Astrocyte (in vitro differentiated cells and primary cell): ENCODE measurements around the gene GDF7. TPM values are rescaled to one million over a fixed set of nuclear protein-coding genes. Genes with fewer than 3 reads are reported as not detected.
A peak's percentile ranks its signal among the peaks of the same experiment; 100 is the strongest.

Experiments
- DNase-seq: peaks from one replicate; pipeline ENCODE4 v3.0.0-alpha.2; 2010; ENCODE audit warnings: low read depth
- FAIRE-seq: peaks from 2 replicates; lab custom pipeline; 2011; peaks lifted over from hg19 to GRCh38; lab: Jason Lieb, UNC
- H2AFZ ChIP-seq: 2 replicates; pipeline ENCODE4 v1.6.0; 2012; ENCODE audit warnings: low read depth, low read length, inconsistent platforms
- H3K27ac ChIP-seq: 2 replicates; pipeline ENCODE4 v1.5.1; 2011; ENCODE audit warnings: low read depth, low read length, inconsistent platforms
- H3K27me3 ChIP-seq: 2 replicates; pipeline ENCODE4 v1.6.0; 2011; ENCODE audit warnings: low read length, inconsistent platforms; ENCODE audit not compliant: insufficient read depth
- H3K36me3 ChIP-seq: 2 replicates; pipeline ENCODE4 v1.5.1; 2011; ENCODE audit warnings: low read length, inconsistent platforms; ENCODE audit not compliant: insufficient read depth
- H3K4me1 ChIP-seq: 2 replicates; pipeline ENCODE4 v1.5.1; 2011; ENCODE audit warnings: low read length, inconsistent platforms; ENCODE audit not compliant: insufficient read depth
- H3K4me2 ChIP-seq: 2 replicates; pipeline ENCODE4 v1.6.0; 2012; ENCODE audit warnings: low read length, inconsistent platforms
- H3K4me3 ChIP-seq: 2 replicates; pipeline ENCODE4 v1.5.1; 2011; ENCODE audit warnings: low read depth, mild to moderate bottlenecking, low read length, inconsistent platforms; ENCODE audit not compliant: insufficient read depth
- H3K79me2 ChIP-seq: 2 replicates; pipeline ENCODE4 v1.6.0; 2012; ENCODE audit warnings: mild to moderate bottlenecking, low read length, inconsistent platforms; ENCODE audit not compliant: insufficient read depth
- H3K9ac ChIP-seq: 2 replicates; pipeline ENCODE4 v1.6.0; 2012; ENCODE audit warnings: mild to moderate bottlenecking, low read length, inconsistent platforms
- H3K9me3 ChIP-seq: 2 replicates; pipeline ENCODE4 v1.5.1; 2012; ENCODE audit warnings: low read depth, mild to moderate bottlenecking, low read length, inconsistent platforms; ENCODE audit not compliant: insufficient read depth
- H4K20me1 ChIP-seq: 2 replicates; pipeline ENCODE4 v1.6.0; 2012; ENCODE audit warnings: low read length, inconsistent platforms; ENCODE audit not compliant: insufficient read depth
- H3K27ac Mint-ChIP-seq: one replicate; pipeline ENCODE4 v1.8.0; 2021; ENCODE audit warnings: mild to moderate bottlenecking, mixed read lengths; ENCODE audit not compliant: unreplicated experiment
- H3K27me3 Mint-ChIP-seq: one replicate; pipeline ENCODE4 v1.8.0; 2021; ENCODE audit warnings: low read depth, mixed read lengths; ENCODE audit not compliant: unreplicated experiment
- H3K36me3 Mint-ChIP-seq: one replicate; pipeline ENCODE4 v1.8.0; 2021; ENCODE audit warnings: low read depth, mixed read lengths; ENCODE audit not compliant: unreplicated experiment
- H3K4me1 Mint-ChIP-seq: one replicate; pipeline ENCODE4 v1.8.0; 2021; ENCODE audit warnings: low read depth, mixed read lengths; ENCODE audit not compliant: unreplicated experiment
- H3K4me3 Mint-ChIP-seq: one replicate; pipeline ENCODE4 v1.8.0; 2021; ENCODE audit warnings: mild to moderate bottlenecking, moderate library complexity, mixed read lengths; ENCODE audit not compliant: unreplicated experiment
- H3K9me3 Mint-ChIP-seq: one replicate; pipeline ENCODE4 v1.8.0; 2021; ENCODE audit warnings: mild to moderate bottlenecking, mixed read lengths; ENCODE audit not compliant: unreplicated experiment
- EZH2 ChIP-seq: IDR thresholded peaks from 2 replicates; pipeline ENCODE4 v1.6.1; 2012; ENCODE audit warnings: mild to moderate bottlenecking, low read length, inconsistent platforms; ENCODE audit not compliant: insufficient read depth
- total RNA-seq: library from RNA; stranded (reverse); gene quantifications from 2 replicates; pipeline ENCODE4 v1.2.1, GENCODE V29; 2021
- TF ChIP-seq, protein P1 (sequence below): IDR thresholded peaks from 2 replicates; pipeline ENCODE4 v1.5.1; 2011; ENCODE audit warnings: low read depth, mild to moderate bottlenecking, inconsistent platforms, low read length, moderate library complexity; ENCODE audit not compliant: insufficient read depth

Gene GDF7
- total RNA-seq, 1 donor from 2014 or later, result 1.9 TPM

DNA sequence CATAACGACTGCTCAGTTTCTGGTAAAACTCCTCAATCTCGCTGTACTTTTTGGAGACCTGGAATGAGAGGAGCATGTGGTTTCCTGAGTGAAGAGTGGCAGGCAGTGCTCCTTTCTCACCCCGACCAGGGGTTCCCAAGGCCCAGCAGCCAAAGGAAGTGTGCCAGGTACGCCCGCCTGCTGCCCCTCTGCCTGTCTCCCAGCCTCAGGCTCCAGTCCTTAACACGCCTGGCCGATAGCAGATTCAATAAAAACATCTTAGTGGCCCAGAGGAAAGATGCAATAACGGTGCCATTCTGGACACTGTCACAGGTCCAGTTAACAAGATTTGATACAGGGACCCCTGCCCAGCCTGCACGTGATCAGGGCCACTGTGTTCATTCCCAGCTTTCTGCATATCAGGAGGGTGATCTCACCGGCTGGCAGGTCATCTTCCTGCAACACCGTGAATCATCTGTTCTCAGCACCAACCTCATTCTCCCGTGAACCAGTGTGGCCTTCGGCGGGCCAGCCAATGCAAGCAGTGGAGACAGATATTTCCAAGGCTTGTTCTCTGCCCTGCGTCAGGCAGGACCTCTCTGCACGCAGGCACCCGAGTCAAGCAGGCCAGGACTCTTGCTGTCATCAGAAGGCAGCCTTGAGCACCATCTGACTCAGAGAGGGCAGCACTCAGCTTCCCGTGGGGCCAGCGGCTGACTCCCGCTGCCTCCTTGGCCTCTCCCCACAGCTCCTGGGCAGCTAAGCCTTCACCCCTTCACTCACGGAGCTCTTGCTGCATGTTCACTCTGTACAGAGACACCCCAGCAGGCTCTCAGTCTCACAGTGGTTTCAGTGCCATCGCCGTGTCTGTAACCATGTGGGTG lies 25.6 kb upstream of the GDF7 start:
- H3K9ac ChIP-seq, result peak overlapping the region; percentile 71
- H3K36me3 ChIP-seq, result no peaks in the 10 kb centered on the region
- DNase-seq, result peak; percentile 87
- no peak overlapping the region for H3K4me3 ChIP-seq
- Mint-ChIP-seq H3K4me1 (peaks cover 14% of the 10 kb centered on the region), H3K9me3 (no peaks in the 10 kb centered on the region), H3K27ac (peak overlapping the region; percentile 77), H3K36me3 (peaks cover 7% of the 10 kb centered on the region), H3K27me3 (no peaks in the 10 kb centered on the region), H3K4me3 (peak overlapping the region; percentile 13)
- peaks cover 15% of the 10 kb centered on the region for H4K20me1 ChIP-seq
- H3K27ac ChIP-seq, result peak overlapping the region; percentile 53
- peaks cover 17% of the 10 kb centered on the region for H3K4me1 ChIP-seq
- FAIRE-seq, result peak; percentile 29
- no peaks in the 10 kb centered on the region for H3K79me2 ChIP-seq
- H2AFZ ChIP-seq, result no peak overlapping the region
- peak overlapping the region; percentile 4 for H3K4me2 ChIP-seq
- H3K9me3 ChIP-seq, result no peaks in the 10 kb centered on the region
- TF ChIP-seq EZH2, result no peak
- TF ChIP-seq, protein P1, sequence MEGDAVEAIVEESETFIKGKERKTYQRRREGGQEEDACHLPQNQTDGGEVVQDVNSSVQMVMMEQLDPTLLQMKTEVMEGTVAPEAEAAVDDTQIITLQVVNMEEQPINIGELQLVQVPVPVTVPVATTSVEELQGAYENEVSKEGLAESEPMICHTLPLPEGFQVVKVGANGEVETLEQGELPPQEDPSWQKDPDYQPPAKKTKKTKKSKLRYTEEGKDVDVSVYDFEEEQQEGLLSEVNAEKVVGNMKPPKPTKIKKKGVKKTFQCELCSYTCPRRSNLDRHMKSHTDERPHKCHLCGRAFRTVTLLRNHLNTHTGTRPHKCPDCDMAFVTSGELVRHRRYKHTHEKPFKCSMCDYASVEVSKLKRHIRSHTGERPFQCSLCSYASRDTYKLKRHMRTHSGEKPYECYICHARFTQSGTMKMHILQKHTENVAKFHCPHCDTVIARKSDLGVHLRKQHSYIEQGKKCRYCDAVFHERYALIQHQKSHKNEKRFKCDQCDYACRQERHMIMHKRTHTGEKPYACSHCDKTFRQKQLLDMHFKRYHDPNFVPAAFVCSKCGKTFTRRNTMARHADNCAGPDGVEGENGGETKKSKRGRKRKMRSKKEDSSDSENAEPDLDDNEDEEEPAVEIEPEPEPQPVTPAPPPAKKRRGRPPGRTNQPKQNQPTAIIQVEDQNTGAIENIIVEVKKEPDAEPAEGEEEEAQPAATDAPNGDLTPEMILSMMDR, result no peak
- no peaks in the 10 kb centered on the region for H3K27me3 ChIP-seq

DNA sequence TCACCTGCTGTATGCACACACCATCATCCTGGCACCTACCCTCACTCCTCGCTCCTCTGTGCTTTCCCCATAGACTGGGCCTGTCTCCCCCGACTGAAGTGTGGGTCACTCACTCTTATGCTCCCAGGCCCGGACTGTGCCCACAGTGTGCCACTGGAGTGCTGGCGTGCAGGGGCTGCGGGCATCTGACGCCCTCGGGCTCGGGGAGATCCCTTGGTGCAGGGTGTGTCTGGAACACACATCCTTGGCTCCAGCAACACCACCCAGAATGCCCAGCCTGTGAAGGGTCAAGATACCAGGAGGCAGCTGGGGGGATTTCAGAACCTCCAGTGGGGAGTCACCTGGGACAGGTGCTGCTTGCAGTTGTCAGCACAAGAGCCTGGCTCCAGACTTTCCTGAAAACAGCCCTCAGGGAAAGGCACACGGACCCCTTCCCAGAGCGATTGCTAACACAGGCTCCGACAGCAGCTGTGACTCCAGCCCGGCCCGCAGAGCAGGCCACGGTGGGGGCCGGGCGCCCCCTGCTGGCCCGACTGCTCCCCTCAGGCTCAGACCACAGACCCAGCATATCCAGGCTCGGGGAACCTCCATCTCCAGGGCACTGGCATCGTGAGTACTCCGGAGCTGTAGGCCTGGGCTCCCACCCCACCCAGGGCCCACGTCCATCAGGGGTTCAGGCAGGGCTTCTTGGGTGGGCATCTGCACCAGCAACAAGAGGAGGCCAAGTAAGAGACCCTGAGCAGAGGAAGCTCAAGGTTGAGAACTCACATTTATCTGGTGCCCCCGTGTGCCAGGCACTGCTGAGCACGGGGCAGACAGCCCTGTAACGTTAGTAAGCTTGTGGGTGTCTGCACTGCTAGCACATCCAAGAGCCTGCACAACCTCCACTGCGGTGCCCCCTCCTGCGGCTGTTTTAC lies 24.6 kb upstream of the GDF7 start:
- H2AFZ ChIP-seq, result no peak overlapping the region
- peak; percentile 23 for DNase-seq

More for the DNA sequence above, 24.6 kb upstream of the GDF7 start:
- H3K27me3 Mint-ChIP-seq, result no peaks in the 10 kb centered on the region
- Histone ChIP-seq H3K27ac (peak overlapping the region; percentile 53), H4K20me1 (peaks cover 15% of the 10 kb centered on the region), H3K4me3 (no peak overlapping the region), H3K4me2 (peak overlapping the region; percentile 4), H3K9me3 (no peaks in the 10 kb centered on the region), H3K27me3 (no peaks in the 10 kb centered on the region), H3K4me1 (peaks cover 17% of the 10 kb centered on the region), H3K36me3 (no peaks in the 10 kb centered on the region), H3K79me2 (no peaks in the 10 kb centered on the region), H3K9ac (peak overlapping the region; percentile 71)
- TF ChIP-seq, protein P1, result peak; percentile 84
- no peak for TF ChIP-seq EZH2
- peaks cover 7% of the 10 kb centered on the region for H3K36me3 Mint-ChIP-seq
- peaks cover 14% of the 10 kb centered on the region for H3K4me1 Mint-ChIP-seq
- no peaks in the 10 kb centered on the region for H3K9me3 Mint-ChIP-seq
- peak overlapping the region; percentile 77 for H3K27ac Mint-ChIP-seq
- FAIRE-seq, result no peak
- no peak overlapping the region for H3K4me3 Mint-ChIP-seq
